ENCODE results near the gene RBM19.

Gene RBM19

GRCh38 chr12:113955109-113955970 is 10.8 kb downstream of the RBM19 start:
- no peak for DNase-seq

- no peak for DNase-seq
Measured at GRCh38 chr12:113954547-113954946, 11.6 kb downstream of the RBM19 start.

- no peak for DNase-seq
Measured at GRCh38 chr12:113950873-113951272, 15.3 kb downstream of the RBM19 start.

GRCh38 chr12:113949321-113950305 is 16.5 kb downstream of the RBM19 start:
- DNase-seq, result no peak

GRCh38 chr12:113948151-113948914 is 17.8 kb downstream of the RBM19 start:
- DNase-seq, result no peak

GRCh38 chr12:113946175-113946574 is 19.9 kb downstream of the RBM19 start:
- DNase-seq, result no peak

- DNase-seq, result no peak
Measured at GRCh38 chr12:113945174-113946173, 20.7 kb downstream of the RBM19 start.

- no peak for DNase-seq
Measured at GRCh38 chr12:113942209-113942608, 23.9 kb downstream of the RBM19 start.

GRCh38 chr12:113941208-113941486 is 25.0 kb downstream of the RBM19 start:
- no peak for DNase-seq

- no peak for DNase-seq
Measured at GRCh38 chr12:113940357-113941207, 25.5 kb downstream of the RBM19 start.

GRCh38 chr12:113939867-113940266 is 26.3 kb downstream of the RBM19 start:
- DNase-seq, result no peak

- no peak for DNase-seq
Measured at GRCh38 chr12:113938471-113938870, 27.7 kb downstream of the RBM19 start.

- no peak for DNase-seq
Measured at GRCh38 chr12:113936460-113936859, 29.7 kb downstream of the RBM19 start.

GRCh38 chr12:113935459-113935858 is 30.7 kb downstream of the RBM19 start:
- no peak for DNase-seq

- DNase-seq, result no peak
Measured at GRCh38 chr12:113934946-113935345, 31.2 kb downstream of the RBM19 start.

- DNase-seq, result no peak
Measured at GRCh38 chr12:113934060-113934814, 31.9 kb downstream of the RBM19 start.

- no peak for DNase-seq
Measured at GRCh38 chr12:113933201-113933786, 32.8 kb downstream of the RBM19 start.

- no peak for DNase-seq
Measured at GRCh38 chr12:113932381-113933196, 33.5 kb downstream of the RBM19 start.

GRCh38 chr12:113931517-113931916 is 34.6 kb downstream of the RBM19 start:
- no peak for DNase-seq
